Omental fat pad (tissue), 4 donors: ENCODE results near the gene APRT. TPM values are rescaled to one million over a fixed set of nuclear protein-coding genes. Genes with fewer than 3 reads are reported as not detected.

Experiments used
- ATAC-seq: fragments of 150-250 bp; one replicate; pipeline ENCODE4 v1.9.1; 2016; ENCODE audit warnings: mild to moderate bottlenecking, moderate library complexity; ENCODE audit not compliant: low FRiP score
- DNase-seq: peaks from one replicate; pipeline ENCODE4 v3.0.0-alpha.2; 2019; ENCODE audit warnings: low spot score
- total RNA-seq, 4 donors: library from RNA; depleted of rRNA; stranded (reverse); fragments of >200 nt; gene quantifications; one replicate each; pipeline ENCODE4 v1.1.0, GENCODE V29; 2016
- TF ChIP-seq, protein P1 (sequence below), 3 donors: fragments of 450-650 bp; IDR thresholded peaks; one replicate each; pipeline ENCODE4 v1.5.1; 2016 to 2017; ENCODE audit warnings: antibody characterized with exemption in 3 of 3, mild to moderate bottlenecking in 3 of 3, moderate library complexity in 2 of 3

APRT gene
- total RNA-seq, 4 donors from 2014 or later: 94.4 to 127 (median 115) TPM

- TF ChIP-seq, protein P1, sequence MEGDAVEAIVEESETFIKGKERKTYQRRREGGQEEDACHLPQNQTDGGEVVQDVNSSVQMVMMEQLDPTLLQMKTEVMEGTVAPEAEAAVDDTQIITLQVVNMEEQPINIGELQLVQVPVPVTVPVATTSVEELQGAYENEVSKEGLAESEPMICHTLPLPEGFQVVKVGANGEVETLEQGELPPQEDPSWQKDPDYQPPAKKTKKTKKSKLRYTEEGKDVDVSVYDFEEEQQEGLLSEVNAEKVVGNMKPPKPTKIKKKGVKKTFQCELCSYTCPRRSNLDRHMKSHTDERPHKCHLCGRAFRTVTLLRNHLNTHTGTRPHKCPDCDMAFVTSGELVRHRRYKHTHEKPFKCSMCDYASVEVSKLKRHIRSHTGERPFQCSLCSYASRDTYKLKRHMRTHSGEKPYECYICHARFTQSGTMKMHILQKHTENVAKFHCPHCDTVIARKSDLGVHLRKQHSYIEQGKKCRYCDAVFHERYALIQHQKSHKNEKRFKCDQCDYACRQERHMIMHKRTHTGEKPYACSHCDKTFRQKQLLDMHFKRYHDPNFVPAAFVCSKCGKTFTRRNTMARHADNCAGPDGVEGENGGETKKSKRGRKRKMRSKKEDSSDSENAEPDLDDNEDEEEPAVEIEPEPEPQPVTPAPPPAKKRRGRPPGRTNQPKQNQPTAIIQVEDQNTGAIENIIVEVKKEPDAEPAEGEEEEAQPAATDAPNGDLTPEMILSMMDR (IDR thresholded peaks at IDR 0.05): no peak
- ATAC-seq (no peak), DNase-seq (no peak)
Observed at GRCh38 chr16:88830783-88831182, 19.1 kb upstream of the APRT start.

- no peak for DNase-seq
- TF ChIP-seq, protein P1 (IDR thresholded peaks at IDR 0.05): no peak
- no peak for ATAC-seq
Observed at GRCh38 chr16:88830258-88830657, 18.5 kb upstream of the APRT start.

GRCh38 chr16:88828711-88829110, 17.0 kb upstream of the APRT start:
- TF ChIP-seq, protein P1 (IDR thresholded peaks at IDR 0.05): no peak
- ATAC-seq (no peak), DNase-seq (no peak)

GRCh38 chr16:88827727-88828126, 16.0 kb upstream of the APRT start:
- ATAC-seq (no peak), DNase-seq (no peak)
- TF ChIP-seq, protein P1 (IDR thresholded peaks at IDR 0.05): no peak

GRCh38 chr16:88826070-88826840, 14.5 kb upstream of the APRT start:
- TF ChIP-seq, protein P1 (IDR thresholded peaks at IDR 0.05): no peak
- ATAC-seq: no peak
- no peak for DNase-seq

GRCh38 chr16:88825146-88825545, 13.4 kb upstream of the APRT start:
- no peak for ATAC-seq
- TF ChIP-seq, protein P1 (IDR thresholded peaks at IDR 0.05): no peak

More at GRCh38 chr16:88825146-88825545, 13.4 kb upstream of the APRT start:
- DNase-seq: no peak
